H1 (cell line): ENCODE results near the gene TNNI2. TPM values are rescaled to one million over a fixed set of nuclear protein-coding genes. Genes with fewer than 3 reads are reported as not detected.

Source experiments
- CTCF ChIA-PET: fragments of 300-600 bp; sonication (Branson Sonifier 250); formaldehyde crosslinking; loops from one replicate; lab custom pipeline; 2021; ENCODE audit not compliant: partially characterized antibody; lab: Charles Lee
- POLR2A ChIA-PET: fragments of 300-600 bp; sonication (Branson Sonifier 250); formaldehyde crosslinking; loops from one replicate; lab custom pipeline; 2021; ENCODE audit warnings: inconsistent platforms; ENCODE audit not compliant: partially characterized antibody; lab: Charles Lee
- DNase-seq, 2 experiments: peaks; one replicate each; pipeline versions ENCODE4 v3.0.0 to v3.0.0-alpha.2; 2010 to 2022; ENCODE audit warnings: low spot score in 2 of 2, low read depth in 1 of 2, mixed read lengths in 1 of 2
- FAIRE-seq: peaks from 2 replicates; lab custom pipeline; 2011; peaks lifted over from hg19 to GRCh38; lab: Jason Lieb, UNC
- H2AFZ ChIP-seq: 2 replicates; pipeline ENCODE4 v1.8.1; 2012; ENCODE audit warnings: low read length, inconsistent platforms
- H2AK5ac ChIP-seq: 2 replicates; pipeline ENCODE4 v1.6.1; 2013; ENCODE audit warnings: low read depth, low read length
- H2BK120ac ChIP-seq: replicated peaks from 2 replicates; pipeline ENCODE3; 2013; ENCODE audit warnings: low read depth, low read length, inconsistent platforms
- H2BK12ac ChIP-seq: 2 replicates; pipeline ENCODE4 v1.6.1; 2013; ENCODE audit warnings: low read depth, low read length
- H2BK15ac ChIP-seq: 2 replicates; pipeline ENCODE4 v1.6.1; 2013; ENCODE audit warnings: low read length
- H2BK20ac ChIP-seq: 2 replicates; pipeline ENCODE4 v1.6.1; 2013; ENCODE audit warnings: low read length
- H2BK5ac ChIP-seq: 2 replicates; pipeline ENCODE4 v1.6.1; 2013; ENCODE audit warnings: low read depth, low read length
- H3K14ac ChIP-seq: 2 replicates; pipeline ENCODE4 v1.6.1; 2013; ENCODE audit warnings: inconsistent platforms; ENCODE audit not compliant: insufficient read length
- H3K18ac ChIP-seq: 2 replicates; pipeline ENCODE4 v1.6.1; 2013; ENCODE audit warnings: low read length; ENCODE audit errors: extremely low read depth
- H3K23ac ChIP-seq: 2 replicates; pipeline ENCODE4 v1.6.1; 2013; ENCODE audit warnings: inconsistent platforms; ENCODE audit not compliant: insufficient read length
- H3K23me2 ChIP-seq: 2 replicates; pipeline ENCODE4 v1.6.1; 2013; ENCODE audit warnings: low read depth, low read length
- H3K27ac ChIP-seq: 2 replicates; pipeline ENCODE4 v1.6.1; 2011; ENCODE audit warnings: low read depth, low read length, inconsistent platforms
- H3K27me3 ChIP-seq, 4 experiments: replicated peaks in 1 of 4; 1 replicate in 1 of 4; 2 replicates in 3 of 4; pipeline versions ENCODE4 v1.6.1 to v1.8.1; 2011 to 2013; ENCODE audit warnings: low read length in 3 of 4, mild to moderate bottlenecking in 3 of 4, inconsistent platforms in 2 of 4, mixed read lengths in 2 of 4, moderate library complexity in 1 of 4; ENCODE audit not compliant: control insufficient read depth in 3 of 4, insufficient read depth in 3 of 4; ENCODE audit errors: extremely low read depth in 1 of 4
- H3K36me3 ChIP-seq, 4 experiments: 2 replicates each; pipeline versions ENCODE4 v1.6.1 to v1.8.1; 2011 to 2013; ENCODE audit warnings: mild to moderate bottlenecking in 4 of 4, low read length in 3 of 4, moderate library complexity in 2 of 4, control low read depth in 1 of 4, inconsistent platforms in 1 of 4; ENCODE audit not compliant: insufficient read depth in 4 of 4, control insufficient read depth in 2 of 4
- H3K4ac ChIP-seq: replicated peaks from 2 replicates; pipeline ENCODE3; 2013; ENCODE audit warnings: low read length, low read depth, mixed read lengths, inconsistent platforms; ENCODE audit not compliant: insufficient read length
- H3K4me1 ChIP-seq, 4 experiments: replicated peaks in 1 of 4; 1 replicate in 1 of 4; 2 replicates in 3 of 4; pipeline versions ENCODE4 v1.6.1 to v1.8.1; 2011 to 2013; ENCODE audit warnings: low read length in 3 of 4, inconsistent platforms in 2 of 4, mixed read lengths in 1 of 4; ENCODE audit not compliant: insufficient read depth in 4 of 4, control insufficient read depth in 3 of 4
- H3K4me2 ChIP-seq, 2 experiments: 2 replicates each; pipeline versions ENCODE4 v1.6.1 to v1.8.1; 2011 to 2013; ENCODE audit warnings: low read depth in 2 of 2, low read length in 2 of 2, control low read depth in 1 of 2, inconsistent platforms in 1 of 2, mild to moderate bottlenecking in 1 of 2; ENCODE audit not compliant: insufficient read depth in 1 of 2
- H3K4me3 ChIP-seq, 4 experiments: fragments of 200-600, 300-600 bp in 1 of 4; sonication (generic), shearing (Covaris generic), sonication (Bioruptor Twin) in 1 of 4; 2 replicates each; pipeline versions ENCODE4 v1.5.1 to v1.8.1; 2011 to 2016; ENCODE audit warnings: low read length in 4 of 4, low read depth in 3 of 4, control low read depth in 2 of 4, inconsistent platforms in 2 of 4, mild to moderate bottlenecking in 2 of 4, mixed read lengths in 1 of 4, moderate library complexity in 1 of 4; ENCODE audit not compliant: insufficient read depth in 2 of 4; ENCODE audit errors: extremely low read depth in 1 of 4
- H3K56ac ChIP-seq: replicated peaks from 2 replicates; pipeline ENCODE3; 2013; ENCODE audit warnings: low read depth, mild to moderate bottlenecking, mixed read lengths, low read length, inconsistent platforms; ENCODE audit not compliant: insufficient read length
- H3K79me1 ChIP-seq: 2 replicates; pipeline ENCODE4 v1.6.1; 2013; ENCODE audit warnings: low read depth, low read length, control low read depth
- H3K79me2 ChIP-seq, 2 experiments: 2 replicates each; pipeline versions ENCODE4 v1.6.1 to v1.8.1; 2012 to 2013; ENCODE audit warnings: low read length in 2 of 2, mild to moderate bottlenecking in 2 of 2, inconsistent platforms in 1 of 2; ENCODE audit not compliant: insufficient read depth in 2 of 2, control insufficient read depth in 1 of 2
- H3K9ac ChIP-seq, 4 experiments: replicated peaks in 1 of 4; 1 replicate in 1 of 4; 2 replicates in 3 of 4; pipeline versions ENCODE4 v1.6.1 to v1.8.1; 2011 to 2013; ENCODE audit warnings: low read depth in 3 of 4, low read length in 3 of 4, control low read depth in 2 of 4, mild to moderate bottlenecking in 2 of 4, moderate library complexity in 2 of 4, inconsistent platforms in 1 of 4; ENCODE audit errors: extremely low read depth in 1 of 4
- H3K9me3 ChIP-seq, 2 experiments: 2 replicates each; pipeline versions ENCODE4 v1.6.1 to v1.8.1; 2012 to 2013; ENCODE audit warnings: mild to moderate bottlenecking in 2 of 2, moderate library complexity in 2 of 2, control low read depth in 1 of 2, inconsistent platforms in 1 of 2, low read depth in 1 of 2, low read length in 1 of 2, mixed read lengths in 1 of 2; ENCODE audit not compliant: insufficient read depth in 2 of 2
- H4K20me1 ChIP-seq, 2 experiments: replicated peaks in 1 of 2; 2 replicates each; pipeline versions ENCODE3 to v1.8.1; 2011 to 2013; ENCODE audit warnings: inconsistent platforms in 2 of 2, low read length in 2 of 2, mild to moderate bottlenecking in 1 of 2; ENCODE audit not compliant: insufficient read depth in 2 of 2, control insufficient read depth in 1 of 2
- H4K5ac ChIP-seq: 2 replicates; pipeline ENCODE4 v1.6.1; 2013; ENCODE audit warnings: low read length, low read depth, mixed read lengths, inconsistent platforms; ENCODE audit not compliant: insufficient read length
- H4K8ac ChIP-seq: 2 replicates; pipeline ENCODE4 v1.8.0; 2013; ENCODE audit warnings: mild to moderate bottlenecking, moderate library complexity, low read length, inconsistent platforms; ENCODE audit not compliant: insufficient read depth; ENCODE audit errors: extremely low read depth
- H4K91ac ChIP-seq: replicated peaks from 2 replicates; pipeline ENCODE3; 2013; ENCODE audit warnings: low read length, mixed read lengths, inconsistent platforms; ENCODE audit not compliant: insufficient read length
- ASH2L ChIP-seq: fragments of 200-600, 300-600 bp; sonication (generic); IDR thresholded peaks from one replicate; pipeline ENCODE4 v1.7.1; 2017; ENCODE audit warnings: low read length
- CBX8 ChIP-seq: fragments of 300-800, 300-1000 bp; sonication (generic); IDR thresholded peaks from 2 replicates; pipeline ENCODE4 v1.7.1; 2016; ENCODE audit warnings: low read depth, low read length, borderline replicate concordance
- CHD2 ChIP-seq: IDR thresholded peaks from 2 replicates; pipeline ENCODE4 v1.6.1; 2012; ENCODE audit warnings: low read length, improper control_type of control experiment
- JUND ChIP-seq: IDR thresholded peaks from 2 replicates; pipeline ENCODE4 v1.6.1; 2011; ENCODE audit warnings: mild to moderate bottlenecking, improper control_type of control experiment, low read length
- MAFK ChIP-seq: IDR thresholded peaks from 2 replicates; pipeline ENCODE4 v1.6.1; 2012; ENCODE audit warnings: low read depth, mild to moderate bottlenecking, improper control_type of control experiment, low read length
- NRF1 ChIP-seq: IDR thresholded peaks from 2 replicates; pipeline ENCODE4 v1.6.1; 2011; ENCODE audit warnings: mild to moderate bottlenecking, low read depth, low read length, improper control_type of control experiment
- PHF8 ChIP-seq: fragments of 200-600 bp; sonication (generic); conservative IDR thresholded peaks from 2 replicates; pipeline ENCODE4 v1.7.1; 2012; ENCODE audit warnings: low read depth, mild to moderate bottlenecking, inconsistent platforms, low read length, moderate library complexity
- RXRA ChIP-seq: IDR thresholded peaks from 2 replicates; pipeline ENCODE4 v1.6.1; 2011; ENCODE audit warnings: low read depth, mild to moderate bottlenecking, low read length, moderate library complexity; ENCODE audit not compliant: insufficient read depth
- SIN3A ChIP-seq, 2 experiments: IDR thresholded peaks in 1 of 2; conservative IDR thresholded peaks in 1 of 2; 2 replicates each; pipeline ENCODE4 v1.6.1; 2011 to 2012; ENCODE audit warnings: low read length in 2 of 2, improper control_type of control experiment in 1 of 2, low read depth in 1 of 2, mild to moderate bottlenecking in 1 of 2
- TAF7 ChIP-seq: optimal IDR thresholded peaks from 2 replicates; pipeline ENCODE3; 2011; ENCODE audit warnings: low read depth, mild to moderate bottlenecking, inconsistent platforms, low read length, moderate library complexity, borderline replicate concordance
- TBP ChIP-seq: IDR thresholded peaks from 2 replicates; pipeline ENCODE4 v1.6.1; 2011; ENCODE audit warnings: low read depth, low read length, improper control_type of control experiment
- WGBS, 2 experiments: shearing (Covaris generic) in 1 of 2; methylation state at CpG; one replicate each; pipeline versions ENCODE4 v1.1.6 to v1.1.7; 2013 to 2015; ENCODE audit warnings: low lambda C conversion rate in 2 of 2, mixed read lengths in 2 of 2, inconsistent platforms in 1 of 2, low coverage in 1 of 2, missing lambda C conversion rate in 1 of 2; ENCODE audit not compliant: insufficient replicate concordance in 2 of 2, insufficient coverage in 1 of 2, insufficient read length in 1 of 2; ENCODE audit errors: extremely low coverage in 1 of 2, missing lambda C conversion rate in 1 of 2; 5-methylcytosine and 5-hydroxymethylcytosine counted together
- polyA plus RNA-seq, 7 experiments: library from polyadenylated mRNA; depleted of rRNA in 3 of 7; stranded (reverse) in 5 of 7; unstranded in 2 of 7; fragments of >200 nt in 5 of 7; fragments of 200-250 nt in 2 of 7; gene quantifications; 1 replicate in 5 of 7; 2 replicates in 1 of 7; 4 replicates in 1 of 7; pipeline versions ENCODE4 v1.2.1 to v1.2.3, GENCODE V29; 2011 to 2013; ENCODE audit warnings: missing spikeins in 2 of 7, mixed read lengths in 2 of 7
- total RNA-seq: library from RNA; stranded (reverse); fragmentation: NEBNext Ultra II Directional; extraction: Animal tissue kit (Norgen Biotek cat#: 25700); gene quantifications from 2 replicates; pipeline ENCODE4 v1.2.1, GENCODE V29; 2021

The TNNI2 gene
- total and polyA plus RNA-seq, 2 of the 8 experiments (the other 6 are each of a cell fraction or from before 2014, with no cell fraction given), result not detected

GRCh38 chr11:1822648-1823375 lies 16.0 kb upstream of the TNNI2 start:
- no peak for FAIRE-seq
- TF ChIP-seq JUND, result no peak
- TF ChIP-seq ASH2L, result no peak
- no peak for TF ChIP-seq CBX8
- TF ChIP-seq RXRA, result no peak
- TF ChIP-seq SIN3A (conservative IDR thresholded peaks at IDR 0.05 in 1 of 2, IDR thresholded peaks at IDR 0.05 in 1 of 2; ENCODE audit: low read depth in 1 of 2, low read length in 2 of 2), result no peak
- TF ChIP-seq CHD2, result no peak
- no peak for TF ChIP-seq TBP
- TF ChIP-seq TAF7, result no peak
- TF ChIP-seq NRF1, result no peak
- no peak for TF ChIP-seq PHF8
- TF ChIP-seq MAFK, result no peak
- Histone ChIP-seq H4K8ac (no peak overlapping the region), H2BK5ac (no peak overlapping the region), H3K4me2 (no peak overlapping the region), H3K36me3 (no peaks in the 10 kb centered on the region), H3K79me1 (no peaks in the 10 kb centered on the region), H3K4me3 (no peak overlapping the region), H4K91ac (no peak overlapping the region), H2AFZ (no peak overlapping the region), H3K4me1 (peaks cover 0 to 2% (median 0%) of the 10 kb centered on the region in 4 experiments; a peak in 3 of 7 replicates), H3K18ac (no peak overlapping the region), H3K27me3 (no peaks in the 10 kb centered on the region), H2BK120ac (no peak overlapping the region), H3K9ac (no peak overlapping the region), H4K5ac (no peak overlapping the region), H3K79me2 (no peaks in the 10 kb centered on the region), H4K20me1 (peaks cover 0 to 8% of the 10 kb centered on the region in 2 experiments), H3K23me2 (peaks cover 8% of the 10 kb centered on the region; the same call in 1 of the 2 replicates), H2BK15ac (no peak overlapping the region), H3K23ac (no peak overlapping the region), H3K4ac (no peak overlapping the region), H3K14ac (no peak overlapping the region), H2AK5ac (no peak overlapping the region), H2BK12ac (no peak overlapping the region), H3K9me3 (peaks cover 0 to 7% of the 10 kb centered on the region in 2 experiments; a peak in 2 of 4 replicates), H3K27ac (no peak overlapping the region), H3K56ac (no peak overlapping the region), H2BK20ac (no peak overlapping the region)
- no peak for DNase-seq
- WGBS, 2 experiments, result 62% methylated on average over 8 of the region's 8 CpGs; no CpG with 5 or more reads in 1 of the 2 experiments
- CTCF ChIA-PET, result interaction anchor here (0.7 to 15.8 kb wide), 7 partner anchors 8 to 330 kb away, joined by 3 to 439 read pairs (median 5); partner anchors contain the start of gene SYT8
- POLR2A ChIA-PET, result no interaction called here
